HepG2 (cell line): Measurements from ENCODE around the gene TSPAN18. TPM values are rescaled to one million over a fixed set of nuclear protein-coding genes. Genes with fewer than 3 reads are reported as not detected.

Experiments
- ATAC-seq: fragments of 200-7000 bp; cut with Tn5 transposase; 3 replicates; pipeline ENCODE4 v1.9.1; 2020; ENCODE audit warnings: mild to moderate bottlenecking, moderate library complexity
- BruUV-seq: library from RNA; stranded (reverse); fragments of 400-500 nt; replicated peaks from 2 replicates; lab custom pipeline; 2021; lab: Mats Ljungman, UMichigan
- CTCF ChIA-PET: fragments of 300-600 bp; formaldehyde crosslinking; extraction: SDS; loops from one replicate; lab custom pipeline; 2021; ENCODE audit warnings: low total read pairs, inconsistent platforms, low intra/inter-chr PET ratio; lab: Yijun Ruan, JAX
- POLR2A ChIA-PET: fragments of 350-600 bp; sonication (Branson Sonifier 250); formaldehyde crosslinking; loops from one replicate; lab custom pipeline; 2020; ENCODE audit warnings: antibody characterized with exemption, inconsistent platforms; lab: Yijun Ruan, JAX
- DNase-seq: peaks from one replicate; pipeline ENCODE4 v3.0.0-alpha.2; 2015; ENCODE audit warnings: low spot score
- FAIRE-seq: peaks from 3 replicates; lab custom pipeline; 2011; peaks lifted over from hg19 to GRCh38; lab: Jason Lieb, UNC
- H2AFZ ChIP-seq: one replicate; pipeline ENCODE4 v1.6.1; 2011; ENCODE audit warnings: low read length, inconsistent platforms
- H3K27ac ChIP-seq: fragments of 300-600 bp; 3 replicates; pipeline ENCODE4 v1.8.0; 2011; ENCODE audit warnings: mixed run types, mild to moderate bottlenecking, mixed read lengths, low read length, inconsistent platforms; ENCODE audit not compliant: insufficient read depth; ENCODE audit errors: extremely low read length
- H3K27me3 ChIP-seq, 2 experiments: fragments of 200-600 bp in 1 of 2; 2 replicates in 1 of 2; 3 replicates in 1 of 2; pipeline versions ENCODE4 v1.6.0 to v1.8.0; 2011; ENCODE audit warnings: low read length in 2 of 2, mild to moderate bottlenecking in 2 of 2, moderate library complexity in 2 of 2, inconsistent platforms in 1 of 2; ENCODE audit not compliant: insufficient read depth in 2 of 2, control insufficient read depth in 1 of 2
- H3K36me3 ChIP-seq, 2 experiments: fragments of 200-600 bp in 1 of 2; replicated peaks in 1 of 2; 2 replicates in 1 of 2; 3 replicates in 1 of 2; pipeline versions ENCODE4 v1.5.1 to v1.8.0; 2011; ENCODE audit warnings: low read length in 2 of 2, inconsistent platforms in 1 of 2; ENCODE audit not compliant: insufficient read depth in 2 of 2, control insufficient read depth in 1 of 2
- H3K4me1 ChIP-seq: 2 replicates; pipeline ENCODE4 v1.5.1; 2012; ENCODE audit warnings: low read length, inconsistent platforms; ENCODE audit not compliant: insufficient read depth
- H3K4me2 ChIP-seq: 2 replicates; pipeline ENCODE4 v1.6.0; 2011; ENCODE audit warnings: low read depth, low read length, inconsistent platforms
- H3K4me3 ChIP-seq, 3 experiments: fragments of 200-600 bp in 1 of 3; sonication (generic), shearing (Covaris generic) in 1 of 3; replicated peaks in 1 of 3; 2 replicates each; pipeline ENCODE4 v1.5.1; 2011 to 2016; ENCODE audit warnings: low read length in 3 of 3, inconsistent platforms in 2 of 3, low read depth in 2 of 3, mild to moderate bottlenecking in 2 of 3, control low read depth in 1 of 3, mixed read lengths in 1 of 3; ENCODE audit not compliant: insufficient read depth in 1 of 3
- H3K79me2 ChIP-seq: one replicate; pipeline ENCODE4 v1.6.1; 2011; ENCODE audit warnings: low read length, inconsistent platforms; ENCODE audit not compliant: insufficient read depth
- H3K9ac ChIP-seq: 2 replicates; pipeline ENCODE4 v1.6.0; 2011; ENCODE audit warnings: mild to moderate bottlenecking, low read depth, low read length, inconsistent platforms; ENCODE audit not compliant: insufficient read depth
- H3K9me3 ChIP-seq: 2 replicates; pipeline ENCODE4 v1.5.1; 2012; ENCODE audit warnings: mild to moderate bottlenecking, low read length
- H4K20me1 ChIP-seq: 2 replicates; pipeline ENCODE4 v1.6.0; 2011; ENCODE audit warnings: inconsistent platforms, mild to moderate bottlenecking, low read length, moderate library complexity; ENCODE audit not compliant: insufficient read depth
- WGBS: methylation state at CpG from one replicate; pipeline ENCODE4 v1.1.6; 2017; ENCODE audit warnings: low lambda C conversion rate; 5-methylcytosine and 5-hydroxymethylcytosine counted together
- in situ Hi-C: cut with HindIII; loops from 2 replicates; pipeline ENCODE4 v1.10.0; 2017; ENCODE audit warnings: low pct_unique_long_range_greater_than_20kb; ENCODE audit not compliant: extremely low pct_ligation_motif_present
- intact Hi-C: fragments of 100-400 bp; cut with micrococcal nuclease; formaldehyde crosslinking; loops from one replicate; pipeline ENCODE4 v1.10.0; 2022; ENCODE audit not compliant: unreplicated experiment
- polyA plus RNA-seq, 8 experiments: library from polyadenylated mRNA; depleted of rRNA in 3 of 8; stranded (reverse) in 7 of 8; unstranded in 1 of 8; fragments of >200 nt; fragmentation: Illumina TruSeq in 4 of 8; extraction: Trizol in 4 of 8; gene quantifications; 2 replicates each; pipeline versions ENCODE4 v1.2.1 to v1.2.3, GENCODE V29; 2011 to 2016; ENCODE audit warnings: low read depth in 4 of 8, missing spikeins in 1 of 8, mixed read lengths in 1 of 8; ENCODE audit not compliant: insufficient read depth in 1 of 8
- total RNA-seq, 5 experiments: library from RNA; depleted of rRNA; stranded (reverse); fragments of >200 nt; fragmentation: Illumina TruSeq; extraction: Trizol; gene quantifications; 2 replicates each; pipeline ENCODE4 v1.2.3, GENCODE V29; 2016; ENCODE audit warnings: low read depth in 1 of 5
- TF ChIP-seq, protein P1 (sequence below): sonication (generic); formaldehyde crosslinking; IDR thresholded peaks from 2 replicates; pipeline ENCODE4 v1.5.1; 2020; ENCODE audit warnings: missing genetic modification reagents, mild to moderate bottlenecking, borderline replicate concordance
- TF ChIP-seq, protein P2 (sequence below): sonication (generic); formaldehyde crosslinking; IDR thresholded peaks from 2 replicates; pipeline ENCODE4 v1.4.0; 2020; ENCODE audit warnings: missing genetic modification reagents
- TF ChIP-seq, protein P3 (sequence below): sonication (generic); formaldehyde crosslinking; IDR thresholded peaks from 2 replicates; pipeline ENCODE4 v1.5.0; 2020; ENCODE audit warnings: mild to moderate bottlenecking, missing genetic modification reagents, moderate library complexity

Gene TSPAN18
- total and polyA plus RNA-seq, 2 of the 13 experiments (the other 11 are each of a cell fraction or from before 2014, with no cell fraction given) = not detected

DNA sequence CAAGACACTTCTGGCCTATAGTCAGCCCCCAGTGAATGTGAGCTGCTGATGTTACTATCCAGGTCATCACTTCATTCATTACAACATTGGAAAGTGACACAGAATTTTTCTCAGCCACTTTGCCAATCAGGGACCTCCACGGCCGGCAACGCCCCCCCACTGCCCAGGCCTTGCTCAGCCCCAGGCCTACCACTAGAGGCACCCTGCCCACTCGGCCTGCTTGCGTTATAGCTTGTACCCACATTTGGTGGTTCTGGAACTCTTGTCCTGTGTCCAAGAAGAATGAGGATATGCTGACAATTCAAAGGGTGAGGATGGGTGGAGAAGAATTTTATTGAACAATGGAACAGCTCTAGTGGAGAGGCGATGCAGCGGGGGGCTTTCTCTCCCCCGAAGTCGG, 96.2 kb downstream of the TSPAN18 start:
- no peaks in the 10 kb centered on the region for H3K9me3 ChIP-seq
- no peaks in the 10 kb centered on the region for H4K20me1 ChIP-seq
- no peak overlapping the region for H3K27ac ChIP-seq
- intact Hi-C loops (no loop called here), in situ Hi-C loops (no loop called here)
- H3K36me3 ChIP-seq = no peaks in the 10 kb centered on the region
- no peaks in the 10 kb centered on the region for H3K4me1 ChIP-seq
- WGBS = 22% methylated on average over 6 of the region's 9 CpGs
- no peak overlapping the region for H3K4me2 ChIP-seq
- FAIRE-seq = no peak
- TF ChIP-seq, protein P1, sequence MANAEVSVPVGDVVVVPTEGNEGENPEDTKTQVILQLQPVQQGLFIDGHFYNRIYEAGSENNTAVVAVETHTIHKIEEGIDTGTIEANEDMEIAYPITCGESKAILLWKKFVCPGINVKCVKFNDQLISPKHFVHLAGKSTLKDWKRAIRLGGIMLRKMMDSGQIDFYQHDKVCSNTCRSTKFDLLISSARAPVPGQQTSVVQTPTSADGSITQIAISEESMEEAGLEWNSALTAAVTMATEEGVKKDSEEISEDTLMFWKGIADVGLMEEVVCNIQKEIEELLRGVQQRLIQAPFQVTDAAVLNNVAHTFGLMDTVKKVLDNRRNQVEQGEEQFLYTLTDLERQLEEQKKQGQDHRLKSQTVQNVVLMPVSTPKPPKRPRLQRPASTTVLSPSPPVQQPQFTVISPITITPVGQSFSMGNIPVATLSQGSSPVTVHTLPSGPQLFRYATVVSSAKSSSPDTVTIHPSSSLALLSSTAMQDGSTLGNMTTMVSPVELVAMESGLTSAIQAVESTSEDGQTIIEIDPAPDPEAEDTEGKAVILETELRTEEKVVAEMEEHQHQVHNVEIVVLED (CRISPR knock-in tag) = no peak
- TF ChIP-seq, protein P2, sequence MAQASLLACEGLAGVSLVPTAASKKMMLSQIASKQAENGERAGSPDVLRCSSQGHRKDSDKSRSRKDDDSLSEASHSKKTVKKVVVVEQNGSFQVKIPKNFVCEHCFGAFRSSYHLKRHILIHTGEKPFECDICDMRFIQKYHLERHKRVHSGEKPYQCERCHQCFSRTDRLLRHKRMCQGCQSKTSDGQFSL (CRISPR knock-in tag) = peak; percentile 81; the same call in 1 of the 2 replicates
- TF ChIP-seq, protein P3, sequence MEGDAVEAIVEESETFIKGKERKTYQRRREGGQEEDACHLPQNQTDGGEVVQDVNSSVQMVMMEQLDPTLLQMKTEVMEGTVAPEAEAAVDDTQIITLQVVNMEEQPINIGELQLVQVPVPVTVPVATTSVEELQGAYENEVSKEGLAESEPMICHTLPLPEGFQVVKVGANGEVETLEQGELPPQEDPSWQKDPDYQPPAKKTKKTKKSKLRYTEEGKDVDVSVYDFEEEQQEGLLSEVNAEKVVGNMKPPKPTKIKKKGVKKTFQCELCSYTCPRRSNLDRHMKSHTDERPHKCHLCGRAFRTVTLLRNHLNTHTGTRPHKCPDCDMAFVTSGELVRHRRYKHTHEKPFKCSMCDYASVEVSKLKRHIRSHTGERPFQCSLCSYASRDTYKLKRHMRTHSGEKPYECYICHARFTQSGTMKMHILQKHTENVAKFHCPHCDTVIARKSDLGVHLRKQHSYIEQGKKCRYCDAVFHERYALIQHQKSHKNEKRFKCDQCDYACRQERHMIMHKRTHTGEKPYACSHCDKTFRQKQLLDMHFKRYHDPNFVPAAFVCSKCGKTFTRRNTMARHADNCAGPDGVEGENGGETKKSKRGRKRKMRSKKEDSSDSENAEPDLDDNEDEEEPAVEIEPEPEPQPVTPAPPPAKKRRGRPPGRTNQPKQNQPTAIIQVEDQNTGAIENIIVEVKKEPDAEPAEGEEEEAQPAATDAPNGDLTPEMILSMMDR (CRISPR knock-in tag) = peak; percentile 16; the same call in 1 of the 2 replicates
- no peak overlapping the region for H2AFZ ChIP-seq
- CTCF ChIA-PET = no interaction called here
- peak; percentile 66; the same call in 2 of the 3 replicates for ATAC-seq
- H3K9ac ChIP-seq = no peak overlapping the region
- H3K4me3 ChIP-seq = no peak overlapping the region
- no peaks in the 10 kb centered on the region for H3K79me2 ChIP-seq
- DNase-seq = no peak
- POLR2A ChIA-PET = no interaction called here
- BruUV-seq = no TSS peak
- peaks cover 0 to 4% of the 10 kb centered on the region in 2 experiments; a peak in 1 of 5 replicates for H3K27me3 ChIP-seq
